Liver (tissue), 3 donors: ENCODE measurements around the gene B3GALT5.

Experiments
- GABPA ChIP-seq, 2 donors: IDR thresholded peaks in 1 of 2; conservative IDR thresholded peaks in 1 of 2; 2 replicates each; pipeline ENCODE4 v1.6.1; 2016; ENCODE audit warnings: antibody characterized with exemption in 2 of 2, mild to moderate bottlenecking in 1 of 2, moderate library complexity in 1 of 2
- RXRA ChIP-seq, 2 donors: IDR thresholded peaks; 2 replicates each; pipeline ENCODE4 v1.6.1; 2017 to 2018; ENCODE audit warnings: antibody characterized with exemption in 2 of 2, mild to moderate bottlenecking in 1 of 2
- TAF1 ChIP-seq: conservative IDR thresholded peaks from 2 replicates; pipeline ENCODE4 v1.6.1; 2016; ENCODE audit warnings: antibody characterized with exemption, mild to moderate bottlenecking
- TF ChIP-seq, protein P1 (sequence below): IDR thresholded peaks from 2 replicates; pipeline ENCODE4 v1.6.1; 2016; ENCODE audit warnings: antibody characterized with exemption
- TF ChIP-seq, protein P2 (sequence below): fragments of 150-350 bp; IDR thresholded peaks from 2 replicates; pipeline ENCODE4 v1.5.1; 2017; ENCODE audit warnings: improper control_type of control experiment, low read depth, low read length; ENCODE audit not compliant: missing input control
- TF ChIP-seq, protein P3 (sequence below): IDR thresholded peaks from 2 replicates; pipeline ENCODE4 v1.6.1; 2016; ENCODE audit warnings: antibody characterized with exemption
- donor health status: healthy.
- donor health status: healthy.

DNA sequence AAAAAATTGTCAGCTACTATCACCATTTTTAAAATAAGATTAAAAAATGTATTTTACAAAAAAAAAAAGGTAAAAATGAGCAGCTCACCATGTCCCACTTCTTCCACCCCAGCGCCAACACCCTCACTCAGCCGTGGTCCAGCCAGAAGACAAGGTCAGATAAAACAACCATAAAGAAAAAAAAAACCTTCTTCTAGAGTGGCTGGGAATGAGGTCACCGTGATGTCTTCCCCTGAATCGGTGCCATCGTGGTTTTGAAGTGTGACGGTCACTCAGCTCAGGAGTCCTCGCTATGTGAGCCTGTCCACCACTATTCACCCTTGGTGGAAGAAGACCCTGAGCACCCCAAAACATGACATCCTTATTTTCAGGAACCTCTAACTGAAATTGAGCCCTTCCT is 38.1 kb downstream of the B3GALT5 start:
- TF ChIP-seq GABPA (IDR thresholded peaks at IDR 0.05 in 1 of 2, conservative IDR thresholded peaks at IDR 0.05 in 1 of 2) (no peak), TAF1 (no peak), RXRA (IDR thresholded peaks at IDR 0.05) (no peak)
- TF ChIP-seq, protein P1, sequence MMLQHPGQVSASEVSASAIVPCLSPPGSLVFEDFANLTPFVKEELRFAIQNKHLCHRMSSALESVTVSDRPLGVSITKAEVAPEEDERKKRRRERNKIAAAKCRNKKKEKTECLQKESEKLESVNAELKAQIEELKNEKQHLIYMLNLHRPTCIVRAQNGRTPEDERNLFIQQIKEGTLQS: no peak
- TF ChIP-seq, protein P2, sequence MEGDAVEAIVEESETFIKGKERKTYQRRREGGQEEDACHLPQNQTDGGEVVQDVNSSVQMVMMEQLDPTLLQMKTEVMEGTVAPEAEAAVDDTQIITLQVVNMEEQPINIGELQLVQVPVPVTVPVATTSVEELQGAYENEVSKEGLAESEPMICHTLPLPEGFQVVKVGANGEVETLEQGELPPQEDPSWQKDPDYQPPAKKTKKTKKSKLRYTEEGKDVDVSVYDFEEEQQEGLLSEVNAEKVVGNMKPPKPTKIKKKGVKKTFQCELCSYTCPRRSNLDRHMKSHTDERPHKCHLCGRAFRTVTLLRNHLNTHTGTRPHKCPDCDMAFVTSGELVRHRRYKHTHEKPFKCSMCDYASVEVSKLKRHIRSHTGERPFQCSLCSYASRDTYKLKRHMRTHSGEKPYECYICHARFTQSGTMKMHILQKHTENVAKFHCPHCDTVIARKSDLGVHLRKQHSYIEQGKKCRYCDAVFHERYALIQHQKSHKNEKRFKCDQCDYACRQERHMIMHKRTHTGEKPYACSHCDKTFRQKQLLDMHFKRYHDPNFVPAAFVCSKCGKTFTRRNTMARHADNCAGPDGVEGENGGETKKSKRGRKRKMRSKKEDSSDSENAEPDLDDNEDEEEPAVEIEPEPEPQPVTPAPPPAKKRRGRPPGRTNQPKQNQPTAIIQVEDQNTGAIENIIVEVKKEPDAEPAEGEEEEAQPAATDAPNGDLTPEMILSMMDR: no peak
- TF ChIP-seq, protein P3, sequence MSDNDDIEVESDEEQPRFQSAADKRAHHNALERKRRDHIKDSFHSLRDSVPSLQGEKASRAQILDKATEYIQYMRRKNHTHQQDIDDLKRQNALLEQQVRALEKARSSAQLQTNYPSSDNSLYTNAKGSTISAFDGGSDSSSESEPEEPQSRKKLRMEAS: no peak
